H1 (cell line): ENCODE data around the gene SBF2. TPM values are rescaled to one million over a fixed set of nuclear protein-coding genes. Genes with fewer than 3 reads are reported as not detected.

Experiments
- CTCF ChIA-PET: fragments of 300-600 bp; sonication (Branson Sonifier 250); formaldehyde crosslinking; loops from one replicate; lab custom pipeline; 2021; ENCODE audit not compliant: partially characterized antibody; lab: Charles Lee
- POLR2A ChIA-PET: fragments of 300-600 bp; sonication (Branson Sonifier 250); formaldehyde crosslinking; loops from one replicate; lab custom pipeline; 2021; ENCODE audit warnings: inconsistent platforms; ENCODE audit not compliant: partially characterized antibody; lab: Charles Lee
- DNase-seq, 2 experiments: peaks; one replicate each; pipeline versions ENCODE4 v3.0.0 to v3.0.0-alpha.2; 2010 to 2022; ENCODE audit warnings: low spot score in 2 of 2, low read depth in 1 of 2, mixed read lengths in 1 of 2
- FAIRE-seq: peaks from 2 replicates; lab custom pipeline; 2011; peaks lifted over from hg19 to GRCh38; lab: Jason Lieb, UNC
- H2AFZ ChIP-seq: 2 replicates; pipeline ENCODE4 v1.8.1; 2012; ENCODE audit warnings: low read length, inconsistent platforms
- H2AK5ac ChIP-seq: 2 replicates; pipeline ENCODE4 v1.6.1; 2013; ENCODE audit warnings: low read depth, low read length
- H2BK120ac ChIP-seq: replicated peaks from 2 replicates; pipeline ENCODE3; 2013; ENCODE audit warnings: low read depth, low read length, inconsistent platforms
- H2BK12ac ChIP-seq: 2 replicates; pipeline ENCODE4 v1.6.1; 2013; ENCODE audit warnings: low read depth, low read length
- H2BK15ac ChIP-seq: 2 replicates; pipeline ENCODE4 v1.6.1; 2013; ENCODE audit warnings: low read length
- H2BK20ac ChIP-seq: 2 replicates; pipeline ENCODE4 v1.6.1; 2013; ENCODE audit warnings: low read length
- H2BK5ac ChIP-seq: 2 replicates; pipeline ENCODE4 v1.6.1; 2013; ENCODE audit warnings: low read depth, low read length
- H3K14ac ChIP-seq: 2 replicates; pipeline ENCODE4 v1.6.1; 2013; ENCODE audit warnings: inconsistent platforms; ENCODE audit not compliant: insufficient read length
- H3K18ac ChIP-seq: 2 replicates; pipeline ENCODE4 v1.6.1; 2013; ENCODE audit warnings: low read length; ENCODE audit errors: extremely low read depth
- H3K23ac ChIP-seq: 2 replicates; pipeline ENCODE4 v1.6.1; 2013; ENCODE audit warnings: inconsistent platforms; ENCODE audit not compliant: insufficient read length
- H3K23me2 ChIP-seq: 2 replicates; pipeline ENCODE4 v1.6.1; 2013; ENCODE audit warnings: low read depth, low read length
- H3K27ac ChIP-seq: 2 replicates; pipeline ENCODE4 v1.6.1; 2011; ENCODE audit warnings: low read depth, low read length, inconsistent platforms
- H3K27me3 ChIP-seq, 4 experiments: replicated peaks in 1 of 4; 1 replicate in 1 of 4; 2 replicates in 3 of 4; pipeline versions ENCODE4 v1.6.1 to v1.8.1; 2011 to 2013; ENCODE audit warnings: low read length in 3 of 4, mild to moderate bottlenecking in 3 of 4, inconsistent platforms in 2 of 4, mixed read lengths in 2 of 4, moderate library complexity in 1 of 4; ENCODE audit not compliant: control insufficient read depth in 3 of 4, insufficient read depth in 3 of 4; ENCODE audit errors: extremely low read depth in 1 of 4
- H3K36me3 ChIP-seq, 4 experiments: 2 replicates each; pipeline versions ENCODE4 v1.6.1 to v1.8.1; 2011 to 2013; ENCODE audit warnings: mild to moderate bottlenecking in 4 of 4, low read length in 3 of 4, moderate library complexity in 2 of 4, control low read depth in 1 of 4, inconsistent platforms in 1 of 4; ENCODE audit not compliant: insufficient read depth in 4 of 4, control insufficient read depth in 2 of 4
- H3K4ac ChIP-seq: replicated peaks from 2 replicates; pipeline ENCODE3; 2013; ENCODE audit warnings: low read length, low read depth, mixed read lengths, inconsistent platforms; ENCODE audit not compliant: insufficient read length
- H3K4me1 ChIP-seq, 4 experiments: replicated peaks in 1 of 4; 1 replicate in 1 of 4; 2 replicates in 3 of 4; pipeline versions ENCODE4 v1.6.1 to v1.8.1; 2011 to 2013; ENCODE audit warnings: low read length in 3 of 4, inconsistent platforms in 2 of 4, mixed read lengths in 1 of 4; ENCODE audit not compliant: insufficient read depth in 4 of 4, control insufficient read depth in 3 of 4
- H3K4me2 ChIP-seq, 2 experiments: 2 replicates each; pipeline versions ENCODE4 v1.6.1 to v1.8.1; 2011 to 2013; ENCODE audit warnings: low read depth in 2 of 2, low read length in 2 of 2, control low read depth in 1 of 2, inconsistent platforms in 1 of 2, mild to moderate bottlenecking in 1 of 2; ENCODE audit not compliant: insufficient read depth in 1 of 2
- H3K4me3 ChIP-seq, 4 experiments: fragments of 200-600, 300-600 bp in 1 of 4; sonication (generic), shearing (Covaris generic), sonication (Bioruptor Twin) in 1 of 4; 2 replicates each; pipeline versions ENCODE4 v1.5.1 to v1.8.1; 2011 to 2016; ENCODE audit warnings: low read length in 4 of 4, low read depth in 3 of 4, control low read depth in 2 of 4, inconsistent platforms in 2 of 4, mild to moderate bottlenecking in 2 of 4, mixed read lengths in 1 of 4, moderate library complexity in 1 of 4; ENCODE audit not compliant: insufficient read depth in 2 of 4; ENCODE audit errors: extremely low read depth in 1 of 4
- H3K56ac ChIP-seq: replicated peaks from 2 replicates; pipeline ENCODE3; 2013; ENCODE audit warnings: low read depth, mild to moderate bottlenecking, mixed read lengths, low read length, inconsistent platforms; ENCODE audit not compliant: insufficient read length
- H3K79me1 ChIP-seq: 2 replicates; pipeline ENCODE4 v1.6.1; 2013; ENCODE audit warnings: low read depth, low read length, control low read depth
- H3K79me2 ChIP-seq, 2 experiments: 2 replicates each; pipeline versions ENCODE4 v1.6.1 to v1.8.1; 2012 to 2013; ENCODE audit warnings: low read length in 2 of 2, mild to moderate bottlenecking in 2 of 2, inconsistent platforms in 1 of 2; ENCODE audit not compliant: insufficient read depth in 2 of 2, control insufficient read depth in 1 of 2
- H3K9ac ChIP-seq, 4 experiments: replicated peaks in 1 of 4; 1 replicate in 1 of 4; 2 replicates in 3 of 4; pipeline versions ENCODE4 v1.6.1 to v1.8.1; 2011 to 2013; ENCODE audit warnings: low read depth in 3 of 4, low read length in 3 of 4, control low read depth in 2 of 4, mild to moderate bottlenecking in 2 of 4, moderate library complexity in 2 of 4, inconsistent platforms in 1 of 4; ENCODE audit errors: extremely low read depth in 1 of 4
- H3K9me3 ChIP-seq, 2 experiments: 2 replicates each; pipeline versions ENCODE4 v1.6.1 to v1.8.1; 2012 to 2013; ENCODE audit warnings: mild to moderate bottlenecking in 2 of 2, moderate library complexity in 2 of 2, control low read depth in 1 of 2, inconsistent platforms in 1 of 2, low read depth in 1 of 2, low read length in 1 of 2, mixed read lengths in 1 of 2; ENCODE audit not compliant: insufficient read depth in 2 of 2
- H4K20me1 ChIP-seq, 2 experiments: replicated peaks in 1 of 2; 2 replicates each; pipeline versions ENCODE3 to v1.8.1; 2011 to 2013; ENCODE audit warnings: inconsistent platforms in 2 of 2, low read length in 2 of 2, mild to moderate bottlenecking in 1 of 2; ENCODE audit not compliant: insufficient read depth in 2 of 2, control insufficient read depth in 1 of 2
- H4K5ac ChIP-seq: 2 replicates; pipeline ENCODE4 v1.6.1; 2013; ENCODE audit warnings: low read length, low read depth, mixed read lengths, inconsistent platforms; ENCODE audit not compliant: insufficient read length
- H4K8ac ChIP-seq: 2 replicates; pipeline ENCODE4 v1.8.0; 2013; ENCODE audit warnings: mild to moderate bottlenecking, moderate library complexity, low read length, inconsistent platforms; ENCODE audit not compliant: insufficient read depth; ENCODE audit errors: extremely low read depth
- H4K91ac ChIP-seq: replicated peaks from 2 replicates; pipeline ENCODE3; 2013; ENCODE audit warnings: low read length, mixed read lengths, inconsistent platforms; ENCODE audit not compliant: insufficient read length
- CBX8 ChIP-seq: fragments of 300-800, 300-1000 bp; sonication (generic); IDR thresholded peaks from 2 replicates; pipeline ENCODE4 v1.7.1; 2016; ENCODE audit warnings: low read depth, low read length, borderline replicate concordance
- GTF2F1 ChIP-seq: IDR thresholded peaks from 2 replicates; pipeline ENCODE4 v1.6.1; 2012; ENCODE audit warnings: low read depth, low read length, improper control_type of control experiment, borderline replicate concordance
- HDAC6 ChIP-seq: IDR thresholded peaks from one replicate; pipeline ENCODE4 v1.7.1; 2012; ENCODE audit warnings: low read depth, mild to moderate bottlenecking, inconsistent platforms, low read length, moderate library complexity
- JUN ChIP-seq: IDR thresholded peaks from 2 replicates; pipeline ENCODE4 v1.6.1; 2011; ENCODE audit warnings: low read depth, mild to moderate bottlenecking, improper control_type of control experiment, low read length
- NANOG ChIP-seq: IDR thresholded peaks from 2 replicates; pipeline ENCODE4 v1.6.1; 2011; ENCODE audit warnings: low read length, low read depth, mild to moderate bottlenecking, inconsistent platforms; ENCODE audit not compliant: insufficient read depth, poor library complexity, severe bottlenecking
- NRF1 ChIP-seq: IDR thresholded peaks from 2 replicates; pipeline ENCODE4 v1.6.1; 2011; ENCODE audit warnings: mild to moderate bottlenecking, low read depth, low read length, improper control_type of control experiment
- POU5F1 ChIP-seq: IDR thresholded peaks from 2 replicates; pipeline ENCODE4 v1.6.1; 2011; ENCODE audit warnings: low read depth, mild to moderate bottlenecking, low read length, moderate library complexity
- SP1 ChIP-seq: IDR thresholded peaks from 2 replicates; pipeline ENCODE4 v1.6.1; 2011; ENCODE audit warnings: low read depth, low read length
- TAF1 ChIP-seq: IDR thresholded peaks from 2 replicates; pipeline ENCODE4 v1.6.1; 2011; ENCODE audit warnings: mild to moderate bottlenecking, low read depth, low read length
- TCF12 ChIP-seq: IDR thresholded peaks from 2 replicates; pipeline ENCODE4 v1.6.1; 2011; ENCODE audit warnings: low read depth, mild to moderate bottlenecking, low read length
- WGBS, 2 experiments: shearing (Covaris generic) in 1 of 2; methylation state at CpG; one replicate each; pipeline versions ENCODE4 v1.1.6 to v1.1.7; 2013 to 2015; ENCODE audit warnings: low lambda C conversion rate in 2 of 2, mixed read lengths in 2 of 2, inconsistent platforms in 1 of 2, low coverage in 1 of 2, missing lambda C conversion rate in 1 of 2; ENCODE audit not compliant: insufficient replicate concordance in 2 of 2, insufficient coverage in 1 of 2, insufficient read length in 1 of 2; ENCODE audit errors: extremely low coverage in 1 of 2, missing lambda C conversion rate in 1 of 2; 5-methylcytosine and 5-hydroxymethylcytosine counted together
- polyA plus RNA-seq, 7 experiments: library from polyadenylated mRNA; depleted of rRNA in 3 of 7; stranded (reverse) in 5 of 7; unstranded in 2 of 7; fragments of >200 nt in 5 of 7; fragments of 200-250 nt in 2 of 7; gene quantifications; 1 replicate in 5 of 7; 2 replicates in 1 of 7; 4 replicates in 1 of 7; pipeline versions ENCODE4 v1.2.1 to v1.2.3, GENCODE V29; 2011 to 2013; ENCODE audit warnings: missing spikeins in 2 of 7, mixed read lengths in 2 of 7
- total RNA-seq: library from RNA; stranded (reverse); fragmentation: NEBNext Ultra II Directional; extraction: Animal tissue kit (Norgen Biotek cat#: 25700); gene quantifications from 2 replicates; pipeline ENCODE4 v1.2.1, GENCODE V29; 2021
- TF ChIP-seq, protein P1 (sequence below): IDR thresholded peaks from 2 replicates; pipeline ENCODE4 v1.6.1; 2012; ENCODE audit warnings: inconsistent platforms
- TF ChIP-seq, protein P2 (sequence below): IDR thresholded peaks from 2 replicates; pipeline ENCODE4 v1.6.1; 2011; ENCODE audit warnings: low read depth, mild to moderate bottlenecking, low read length; ENCODE audit not compliant: insufficient read depth

SBF2 gene
- total and polyA plus RNA-seq, 2 of the 8 experiments (the other 6 are each of a cell fraction or from before 2014, with no cell fraction given): 36.7 to 50.5 TPM

DNA sequence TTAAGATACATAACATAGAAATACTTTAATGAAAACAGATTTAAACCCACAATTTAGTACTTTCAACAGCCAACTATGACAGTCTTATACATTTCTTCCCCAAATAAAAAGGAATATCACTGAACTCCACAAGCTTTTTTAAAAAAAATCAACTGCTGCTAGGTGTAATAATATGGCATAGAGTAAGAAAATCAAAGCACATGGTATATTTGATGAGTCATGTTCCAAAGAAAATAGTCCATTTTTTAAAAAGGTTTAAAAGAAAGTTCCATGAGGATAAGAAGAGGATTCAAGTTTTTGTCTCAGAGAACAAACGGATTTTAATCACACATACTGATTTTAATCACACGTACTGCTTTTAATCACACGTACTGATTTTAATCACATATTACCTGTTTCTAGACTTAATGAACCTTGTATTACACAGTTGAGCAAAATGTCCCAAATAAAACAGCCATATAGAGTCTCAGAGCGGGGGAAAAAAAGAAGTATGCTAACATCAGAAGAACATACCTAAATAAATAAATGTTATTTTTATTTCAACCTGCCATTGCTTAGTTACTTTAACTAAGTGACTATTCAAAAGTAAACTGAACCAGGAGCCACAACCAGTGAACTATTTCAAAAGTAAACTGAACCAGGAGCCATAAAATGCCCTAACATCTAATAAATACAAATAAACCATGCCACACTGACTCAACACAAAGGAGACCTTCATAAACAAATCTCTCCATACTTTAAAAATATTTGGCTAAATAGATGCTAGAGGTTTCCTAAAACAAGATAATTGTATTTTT, 198.4 kb downstream of the SBF2 start:
- no peak overlapping the region for H3K4ac ChIP-seq
- no peak for TF ChIP-seq HDAC6
- TF ChIP-seq TCF12: no peak
- TF ChIP-seq TAF1: no peak
- TF ChIP-seq SP1: no peak
- no peak for TF ChIP-seq JUN
- TF ChIP-seq, protein P1, sequence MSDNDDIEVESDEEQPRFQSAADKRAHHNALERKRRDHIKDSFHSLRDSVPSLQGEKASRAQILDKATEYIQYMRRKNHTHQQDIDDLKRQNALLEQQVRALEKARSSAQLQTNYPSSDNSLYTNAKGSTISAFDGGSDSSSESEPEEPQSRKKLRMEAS: no peak
- TF ChIP-seq GTF2F1: no peak
- TF ChIP-seq NRF1: no peak
- no peak for TF ChIP-seq NANOG
- TF ChIP-seq CBX8: no peak
- no peak for TF ChIP-seq POU5F1
- TF ChIP-seq, protein P2, sequence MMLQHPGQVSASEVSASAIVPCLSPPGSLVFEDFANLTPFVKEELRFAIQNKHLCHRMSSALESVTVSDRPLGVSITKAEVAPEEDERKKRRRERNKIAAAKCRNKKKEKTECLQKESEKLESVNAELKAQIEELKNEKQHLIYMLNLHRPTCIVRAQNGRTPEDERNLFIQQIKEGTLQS: no peak

More for the DNA sequence above, 198.4 kb downstream of the SBF2 start:
- Histone ChIP-seq H3K4me2 (no peak overlapping the region), H2AFZ (no peak overlapping the region), H2AK5ac (no peak overlapping the region), H3K23ac (no peak overlapping the region), H3K79me1 (no peaks in the 10 kb centered on the region), H4K91ac (no peak overlapping the region), H3K36me3 (peaks cover 0 to 7% (median 0%) of the 10 kb centered on the region in 4 experiments; a peak in 1 of 8 replicates), H3K27ac (no peak overlapping the region), H3K14ac (no peak overlapping the region), H3K56ac (no peak overlapping the region), H3K9me3 (peaks cover 5 to 6% of the 10 kb centered on the region in 2 experiments; a peak in 2 of 4 replicates), H3K23me2 (no peaks in the 10 kb centered on the region), H3K4me1 (no peaks in the 10 kb centered on the region), H4K5ac (no peak overlapping the region), H3K9ac (no peak overlapping the region), H2BK5ac (no peak overlapping the region), H3K27me3 (no peaks in the 10 kb centered on the region), H3K18ac (no peak overlapping the region), H2BK12ac (no peak overlapping the region), H2BK20ac (no peak overlapping the region), H4K20me1 (no peaks in the 10 kb centered on the region), H2BK15ac (no peak overlapping the region), H3K79me2 (no peaks in the 10 kb centered on the region), H2BK120ac (no peak overlapping the region), H3K4me3 (no peak overlapping the region), H4K8ac (no peak overlapping the region)
- WGBS, 2 experiments: 78% methylated on average over 4 of the region's 4 CpGs; no CpG with 5 or more reads in 1 of the 2 experiments
- ChIA-PET CTCF (interaction anchor here (1.5 kb wide), 1 partner anchor 271 kb away, joined by 4 read pairs; no protein-coding TSS in a partner anchor), POLR2A (interaction anchor here (0.6 to 1.9 kb wide), 2 partner anchors 189 to 208 kb away, joined by 4 read pairs; no protein-coding TSS in a partner anchor)
- FAIRE-seq (no peak), DNase-seq (no peak)
